ENCODE results near the gene TMEM121B.

Gene TMEM121B

GRCh38 chr22:17109113-17109865 lies 11.9 kb downstream of the TMEM121B start:
- Histone ChIP-seq H3K4me3 (ENCODE audit: low read length, poor library complexity, severe bottlenecking) (no peak overlapping the region), H3K9me2 (replicated peaks; ENCODE audit: low read depth, low read length) (no peaks in the 10 kb centered on the region), H3K4me2 (ENCODE audit: low read depth, low read length, poor library complexity, severe bottlenecking) (no peak overlapping the region), H3K4me1 (ENCODE audit: insufficient read depth, low read length, poor library complexity, severe bottlenecking) (no peaks in the 10 kb centered on the region), H3K9ac (ENCODE audit: low read depth, low read length, poor library complexity, severe bottlenecking) (no peak overlapping the region), H3K27me3 (ENCODE audit: insufficient read depth, low read length, poor library complexity, severe bottlenecking) (no peaks in the 10 kb centered on the region), H3K79me2 (ENCODE audit: insufficient read depth, low read length) (no peaks in the 10 kb centered on the region), H3K36me3 (ENCODE audit: insufficient read depth, low read length) (peaks cover 54% of the 10 kb centered on the region; the same call in 1 of the 2 replicates), H3F3A (ENCODE audit: low read depth) (no peaks in the 10 kb centered on the region), H2AFZ (ENCODE audit: low read length) (no peak overlapping the region), H3K9me3 (ENCODE audit: insufficient read depth, low read depth, low read length) (no peaks in the 10 kb centered on the region), H4K20me1 (ENCODE audit: insufficient read depth, low read length, poor library complexity, severe bottlenecking) (no peaks in the 10 kb centered on the region)
- no peak for TF ChIP-seq EZH2phosphoT487 (IDR thresholded peaks at IDR 0.05; ENCODE audit: borderline replicate concordance)
- no peak for TF ChIP-seq CTCF (conservative IDR thresholded peaks at IDR 0.05; ENCODE audit: low read length)

DNA sequence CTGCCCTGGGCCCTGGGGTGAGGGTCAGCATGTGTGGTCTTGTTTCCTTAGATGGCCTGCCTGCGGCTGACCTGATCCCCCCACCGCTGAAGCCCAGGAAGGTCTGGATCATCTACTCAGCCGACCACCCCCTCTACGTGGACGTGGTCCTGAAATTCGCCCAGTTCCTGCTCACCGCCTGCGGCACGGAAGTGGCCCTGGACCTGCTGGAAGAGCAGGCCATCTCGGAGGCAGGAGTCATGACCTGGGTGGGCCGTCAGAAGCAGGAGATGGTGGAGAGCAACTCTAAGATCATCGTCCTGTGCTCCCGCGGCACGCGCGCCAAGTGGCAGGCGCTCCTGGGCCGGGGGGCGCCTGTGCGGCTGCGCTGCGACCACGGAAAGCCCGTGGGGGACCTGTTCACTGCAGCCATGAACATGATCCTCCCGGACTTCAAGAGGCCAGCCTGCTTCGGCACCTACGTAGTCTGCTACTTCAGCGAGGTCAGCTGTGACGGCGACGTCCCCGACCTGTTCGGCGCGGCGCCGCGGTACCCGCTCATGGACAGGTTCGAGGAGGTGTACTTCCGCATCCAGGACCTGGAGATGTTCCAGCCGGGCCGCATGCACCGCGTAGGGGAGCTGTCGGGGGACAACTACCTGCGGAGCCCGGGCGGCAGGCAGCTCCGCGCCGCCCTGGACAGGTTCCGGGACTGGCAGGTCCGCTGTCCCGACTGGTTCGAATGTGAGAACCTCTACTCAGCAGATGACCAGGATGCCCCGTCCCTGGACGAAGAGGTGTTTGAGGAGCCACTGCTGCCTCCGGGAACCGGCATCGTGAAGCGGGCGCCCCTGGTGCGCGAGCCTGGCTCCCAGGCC lies 12.7 kb downstream of the TMEM121B start:
- no peaks in the 10 kb centered on the region for H3K4me1 ChIP-seq (ENCODE audit: insufficient read depth, low read length, poor library complexity, severe bottlenecking)
- no peak overlapping the region for H2AFZ ChIP-seq (ENCODE audit: low read length)
- H3F3A ChIP-seq (ENCODE audit: low read depth), result no peaks in the 10 kb centered on the region
- no peaks in the 10 kb centered on the region for H3K9me2 ChIP-seq (replicated peaks; ENCODE audit: low read depth, low read length)
- TF ChIP-seq EZH2phosphoT487 (IDR thresholded peaks at IDR 0.05; ENCODE audit: borderline replicate concordance) (no peak), CTCF (conservative IDR thresholded peaks at IDR 0.05; ENCODE audit: low read length) (no peak)
- no peaks in the 10 kb centered on the region for H3K27me3 ChIP-seq (ENCODE audit: insufficient read depth, low read length, poor library complexity, severe bottlenecking)
- H3K79me2 ChIP-seq (ENCODE audit: insufficient read depth, low read length), result no peaks in the 10 kb centered on the region
- no peak overlapping the region for H3K4me3 ChIP-seq (ENCODE audit: low read length, poor library complexity, severe bottlenecking)
- H3K9me3 ChIP-seq (ENCODE audit: insufficient read depth, low read depth, low read length), result no peaks in the 10 kb centered on the region
- H3K36me3 ChIP-seq (ENCODE audit: insufficient read depth, low read length), result peaks cover 57% of the 10 kb centered on the region; the same call in 1 of the 2 replicates
- no peak overlapping the region for H3K4me2 ChIP-seq (ENCODE audit: low read depth, low read length, poor library complexity, severe bottlenecking)
- H4K20me1 ChIP-seq (ENCODE audit: insufficient read depth, low read length, poor library complexity, severe bottlenecking), result no peaks in the 10 kb centered on the region
- H3K9ac ChIP-seq (ENCODE audit: low read depth, low read length, poor library complexity, severe bottlenecking), result no peak overlapping the region

DNA sequence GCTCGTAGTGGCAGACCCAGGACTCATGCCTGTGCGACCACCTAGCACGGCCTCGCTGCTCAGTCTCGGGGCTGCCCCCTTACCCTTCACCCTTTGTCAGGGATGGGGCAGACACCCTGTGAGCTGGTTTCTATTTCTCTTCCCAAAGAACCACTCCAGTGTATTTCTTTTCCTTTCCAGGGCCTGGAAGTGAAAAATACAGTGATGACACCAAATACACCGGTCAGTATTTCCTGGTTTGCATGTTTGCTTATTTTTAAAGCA lies 13.7 kb downstream of the TMEM121B start:
- no peak for TF ChIP-seq CTCF (conservative IDR thresholded peaks at IDR 0.05; ENCODE audit: low read length)
- no peak for TF ChIP-seq EZH2phosphoT487 (IDR thresholded peaks at IDR 0.05; ENCODE audit: borderline replicate concordance)
- Histone ChIP-seq H3K9ac (ENCODE audit: low read depth, low read length, poor library complexity, severe bottlenecking) (no peak overlapping the region), H3K4me3 (ENCODE audit: low read length, poor library complexity, severe bottlenecking) (no peak overlapping the region), H3K4me2 (ENCODE audit: low read depth, low read length, poor library complexity, severe bottlenecking) (no peak overlapping the region), H3K4me1 (ENCODE audit: insufficient read depth, low read length, poor library complexity, severe bottlenecking) (no peaks in the 10 kb centered on the region), H3K9me2 (replicated peaks; ENCODE audit: low read depth, low read length) (no peaks in the 10 kb centered on the region), H3F3A (ENCODE audit: low read depth) (no peaks in the 10 kb centered on the region), H3K36me3 (ENCODE audit: insufficient read depth, low read length) (peaks cover 65% of the 10 kb centered on the region; the same call in 1 of the 2 replicates), H3K79me2 (ENCODE audit: insufficient read depth, low read length) (no peaks in the 10 kb centered on the region), H2AFZ (ENCODE audit: low read length) (no peak overlapping the region), H3K9me3 (ENCODE audit: insufficient read depth, low read depth, low read length) (no peaks in the 10 kb centered on the region), H4K20me1 (ENCODE audit: insufficient read depth, low read length, poor library complexity, severe bottlenecking) (no peaks in the 10 kb centered on the region), H3K27me3 (ENCODE audit: insufficient read depth, low read length, poor library complexity, severe bottlenecking) (no peaks in the 10 kb centered on the region)
